Melanocyte of skin (primary cell): ENCODE measurements around the gene PHF8. TPM values are rescaled to one million over a fixed set of nuclear protein-coding genes. Genes with fewer than 3 reads are reported as not detected.

Experiments used
- small RNA-seq, 2 donors: library from RNA; depleted of rRNA; stranded (forward); fragments of <200 nt; gene quantifications; one replicate each; pipeline ENCODE3, GENCODE V24; 2012
- total RNA-seq, 2 donors: library from RNA; depleted of rRNA; stranded (reverse); fragments of >200 nt; gene quantifications; 2 replicates each; pipeline ENCODE4 v1.2.3, GENCODE V29; 2012

PHF8 gene
- 10 to 100 TPM; 11.7 to 20.0 TPM for total RNA-seq

GRCh38 chrX:54044126-54044876 lies at the start of gene PHF8:
TSS of gene PHF8 (minus strand) at chrX:54044473. CDS start at chrX:54042728, 1,745 bp downstream.

Small RNA genes within 50 kb of the gene (small RNA-seq; reads per million reads assigned to genes)
- gene RNA5SP505: 0.47 to 1.5 reads per million in 2 donors

Other genes starting within 250 kb of the PHF8 start
- 10 to 100 TPM in 1 of 2 donors, 1 to 10 TPM in 1; 5.7 to 12.0 TPM for gene FAM120C, start 138.8 kb upstream of the PHF8 start, total RNA-seq